AML-193 (cell line): ENCODE data around the gene TRA2B.
A peak's percentile ranks its signal among the peaks of the same experiment; 100 is the strongest.
"Not testable (repeated sequence)": the region's sequence is repeated elsewhere in the genome, so short reads cannot be mapped to it uniquely, and the experiment has no call there.

Experiments
- DNase-seq, 2 experiments: peaks; one replicate each; lab custom pipeline; 2025; lab: John Stamatoyannopoulos, UW

TRA2B gene

GRCh38 chr3:185927501-185928200 is 10.2 kb downstream of the TRA2B start:
- DNase-seq: no peak

GRCh38 chr3:185926445-185926844 is 11.4 kb downstream of the TRA2B start:
- DNase-seq: no peak

DNA sequence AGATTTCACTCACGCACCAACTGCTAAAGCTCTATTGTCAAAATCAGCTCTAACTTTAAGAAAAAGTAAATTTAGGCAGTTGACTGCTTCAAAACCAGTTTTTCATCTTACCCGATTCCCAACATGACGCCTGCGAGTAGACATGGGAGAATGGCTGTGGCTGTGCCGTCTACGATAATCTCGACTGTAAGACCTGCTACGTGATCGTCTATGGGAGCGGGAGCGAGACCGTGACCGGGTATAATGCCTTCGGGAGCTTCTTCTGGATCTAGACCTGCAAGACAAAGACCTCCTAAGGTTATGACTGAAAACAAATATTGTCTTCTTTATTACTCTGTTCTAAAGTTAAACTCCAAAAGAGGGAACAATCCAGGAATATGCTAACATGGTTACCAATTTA is 12.5 kb downstream of the TRA2B start:
- no peak for DNase-seq

- DNase-seq: no peak
Observed at GRCh38 chr3:185924375-185924774, 13.4 kb downstream of the TRA2B start.

DNA sequence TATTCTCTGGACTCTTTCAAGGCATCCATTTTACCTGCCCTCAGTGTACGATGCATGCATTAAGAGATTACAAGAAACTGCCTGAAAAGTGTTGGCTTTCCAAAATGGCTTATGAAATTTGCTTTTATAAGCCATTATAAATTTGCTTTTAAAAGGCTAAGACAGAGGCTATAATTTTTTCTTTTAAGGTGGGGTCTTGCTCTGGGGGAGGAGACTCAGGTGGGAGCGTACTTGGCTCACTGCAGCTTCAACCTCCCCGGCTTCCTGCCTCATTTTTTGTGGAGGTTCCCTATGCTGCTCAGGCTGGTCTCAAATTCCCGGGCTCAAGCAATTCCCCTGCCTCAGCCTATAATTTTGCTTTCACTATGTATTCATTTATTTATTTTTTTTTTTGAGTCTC is 17.6 kb downstream of the TRA2B start:
- no peak for DNase-seq

GRCh38 chr3:185916042-185916833 is 21.6 kb downstream of the TRA2B start:
- no peak for DNase-seq

- no peak for DNase-seq
Observed at GRCh38 chr3:185915642-185916041, 22.2 kb downstream of the TRA2B start.

GRCh38 chr3:185914911-185915629 is 22.7 kb downstream of the TRA2B start:
- DNase-seq: no peak

GRCh38 chr3:185912929-185913901 is 24.6 kb downstream of the TRA2B start:
- DNase-seq: no peak

DNA sequence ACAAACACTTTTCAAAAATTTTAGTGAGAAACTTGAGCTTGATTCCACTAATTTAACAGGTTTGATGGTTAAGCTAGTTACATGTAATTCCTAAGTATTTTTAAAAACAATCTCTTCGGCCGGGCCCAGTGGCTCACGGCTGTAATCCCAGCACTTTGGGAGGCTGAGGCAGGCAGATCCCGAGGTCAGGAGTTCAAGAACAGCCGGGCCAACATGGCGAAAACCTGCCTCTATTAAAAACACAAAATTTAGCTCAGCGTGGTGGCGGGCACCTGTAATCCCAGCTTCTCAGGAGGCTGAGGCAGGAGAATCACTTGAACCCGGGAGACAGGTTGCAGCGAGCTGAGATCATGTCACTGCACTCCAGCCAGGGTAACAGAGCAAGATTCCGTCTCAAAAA is 25.3 kb downstream of the TRA2B start:
- no peak for DNase-seq

DNA sequence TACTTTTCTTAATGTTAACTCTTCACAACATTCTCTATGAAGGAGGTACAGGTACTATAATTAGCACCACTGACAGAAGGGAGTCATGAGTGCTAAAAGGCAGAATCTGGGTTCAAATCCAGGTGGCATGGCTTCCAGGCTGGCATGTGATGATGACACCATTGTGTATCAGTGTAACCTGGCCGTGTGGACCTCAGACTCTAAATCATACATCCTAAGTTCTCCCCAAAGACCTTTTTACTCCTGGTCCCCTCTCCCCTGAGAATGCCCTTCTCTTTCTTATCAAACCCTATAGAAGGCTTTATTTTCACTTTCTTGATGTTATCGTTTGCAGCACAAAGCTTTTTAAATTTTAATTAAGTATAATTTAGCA is 26.8 kb downstream of the TRA2B start:
- not testable (repeated sequence) for DNase-seq

DNA sequence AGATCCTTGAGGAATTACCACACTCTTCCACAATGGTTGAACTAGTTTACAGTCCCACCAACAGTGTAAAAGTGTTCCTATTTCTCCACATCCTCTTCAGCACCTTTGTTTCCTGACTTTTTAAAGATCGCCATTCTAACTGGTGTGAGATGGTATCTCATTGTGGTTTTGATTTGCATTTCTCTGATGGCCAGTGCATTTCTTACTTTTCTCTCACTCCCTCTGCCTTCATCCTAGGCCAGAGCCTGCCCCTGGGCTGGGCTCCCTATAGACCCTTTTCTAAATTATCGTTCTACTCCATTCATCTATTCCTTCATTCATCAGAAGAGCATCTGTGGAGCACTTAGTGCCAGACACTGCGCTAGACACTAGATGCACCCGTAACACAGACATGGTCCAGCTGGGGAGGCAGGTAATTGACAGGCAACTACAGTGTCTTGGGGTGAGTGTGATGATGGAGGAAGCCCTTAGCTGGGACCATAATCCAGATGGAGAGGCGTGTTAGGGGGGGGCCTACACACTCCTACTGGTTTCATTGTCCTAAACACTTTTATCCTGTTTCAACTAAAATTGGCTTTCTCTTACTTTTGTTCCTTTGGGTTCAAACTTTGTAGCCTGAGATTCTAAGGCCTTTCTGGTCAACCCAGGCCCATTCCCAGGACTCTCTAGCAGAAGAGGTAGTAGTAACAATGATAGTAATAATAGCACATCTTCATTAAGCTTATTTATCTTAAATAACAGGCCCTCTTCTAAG is 27.3 kb downstream of the TRA2B start:
- not testable (repeated sequence) for DNase-seq

DNA sequence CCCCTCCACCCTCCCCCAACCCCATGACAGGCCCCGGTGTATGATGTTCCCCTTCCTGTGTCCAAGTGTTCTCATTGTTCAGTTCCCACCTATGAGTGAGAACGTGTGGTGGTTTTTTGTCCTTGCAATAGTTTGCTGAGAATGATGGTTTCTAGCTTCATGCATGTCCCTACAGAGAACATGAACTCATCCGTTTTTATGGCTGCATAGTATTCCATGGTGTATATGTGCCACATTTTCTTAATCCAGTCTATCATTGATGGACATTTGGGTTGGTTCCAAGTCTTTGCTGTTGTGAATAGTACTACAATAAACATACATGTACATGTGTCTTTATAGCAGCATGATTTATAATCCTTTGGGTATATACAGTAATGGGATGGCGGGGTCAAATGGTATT is 27.9 kb downstream of the TRA2B start:
- not testable (repeated sequence) for DNase-seq

- DNase-seq: peak in 1 of 2 experiments; percentile 22
Observed at GRCh38 chr3:185900228-185900627, 37.6 kb downstream of the TRA2B start.

DNA sequence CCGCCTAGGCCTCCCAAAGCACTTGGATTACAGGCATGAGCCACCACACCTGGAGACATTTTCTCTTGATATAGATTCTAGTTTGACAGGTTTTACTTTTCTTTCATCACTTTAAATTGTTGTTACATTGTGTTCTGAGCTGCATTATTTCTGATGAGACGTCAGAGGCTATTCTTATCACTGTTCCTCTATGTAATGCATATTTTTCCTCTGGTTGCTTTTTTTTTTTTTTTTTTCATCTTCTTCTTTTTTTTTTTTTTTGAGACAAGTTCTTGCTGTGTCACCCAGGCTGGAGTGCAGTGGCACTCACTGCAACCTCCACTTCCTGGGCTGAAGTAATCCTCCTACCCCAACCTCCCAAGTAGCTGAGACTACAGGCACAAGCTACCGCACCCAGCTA is 41.2 kb downstream of the TRA2B start:
- DNase-seq: no peak

- no peak for DNase-seq
Observed at GRCh38 chr3:185887066-185887465, 50.7 kb downstream of the TRA2B start.

DNA sequence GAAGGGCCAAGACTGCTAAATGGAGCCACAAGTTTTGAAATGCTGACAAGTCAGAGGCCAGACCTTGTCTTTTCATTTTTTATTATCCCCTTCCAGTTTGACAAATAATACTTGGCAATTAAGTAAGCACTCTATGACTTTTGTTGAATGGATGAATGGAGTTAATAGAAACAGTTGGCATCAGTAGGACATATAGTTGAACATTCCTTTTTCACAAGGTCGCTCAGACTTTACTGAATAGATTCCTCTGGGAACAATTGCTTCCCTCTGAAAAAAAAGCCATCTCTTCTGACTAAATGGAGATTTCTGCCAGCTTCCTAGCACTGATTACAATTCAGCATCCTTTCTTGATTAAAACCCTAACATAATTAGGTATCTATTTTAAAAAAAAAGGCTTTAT is 53.2 kb downstream of the TRA2B start:
- DNase-seq: no peak

DNA sequence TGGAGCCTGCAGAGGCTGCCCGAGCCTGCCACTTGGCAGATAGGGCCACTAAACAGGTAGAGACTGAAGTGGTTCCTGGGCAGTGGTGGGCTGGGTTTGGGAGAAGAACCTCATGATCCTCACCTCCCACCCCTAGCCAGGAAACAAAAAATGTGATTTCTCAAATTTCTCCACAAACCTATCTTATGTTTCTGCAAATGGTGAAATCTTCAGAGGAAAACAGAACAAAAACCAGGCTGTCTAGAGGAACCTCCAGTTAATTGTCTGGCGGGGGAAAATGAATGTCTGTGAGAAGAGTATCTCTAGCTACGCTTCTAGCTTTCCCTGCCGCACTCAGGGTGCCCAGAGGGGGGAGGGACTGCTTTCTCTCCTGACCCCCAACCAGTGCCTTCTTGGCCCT is 55.9 kb downstream of the TRA2B start:
- no peak for DNase-seq

DNA sequence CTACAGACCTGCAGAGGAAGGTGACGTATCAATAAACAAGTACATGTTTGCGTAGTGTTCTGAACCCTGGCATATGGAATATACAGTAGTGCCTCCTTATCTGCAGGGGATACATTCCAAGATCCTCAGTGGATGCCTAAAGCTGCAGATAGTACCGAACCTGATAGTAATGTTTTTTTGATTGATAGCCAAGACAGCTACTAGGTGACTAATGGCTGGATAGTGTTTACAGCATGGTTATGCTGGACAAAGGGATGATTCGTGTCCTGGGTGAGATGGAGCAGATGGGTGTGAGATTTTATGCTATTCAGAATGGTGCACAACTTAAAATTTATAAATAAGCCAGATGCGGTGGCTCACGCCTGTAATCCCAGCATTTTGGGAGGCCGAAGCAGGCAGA is 57.2 kb downstream of the TRA2B start:
- no peak for DNase-seq

DNA sequence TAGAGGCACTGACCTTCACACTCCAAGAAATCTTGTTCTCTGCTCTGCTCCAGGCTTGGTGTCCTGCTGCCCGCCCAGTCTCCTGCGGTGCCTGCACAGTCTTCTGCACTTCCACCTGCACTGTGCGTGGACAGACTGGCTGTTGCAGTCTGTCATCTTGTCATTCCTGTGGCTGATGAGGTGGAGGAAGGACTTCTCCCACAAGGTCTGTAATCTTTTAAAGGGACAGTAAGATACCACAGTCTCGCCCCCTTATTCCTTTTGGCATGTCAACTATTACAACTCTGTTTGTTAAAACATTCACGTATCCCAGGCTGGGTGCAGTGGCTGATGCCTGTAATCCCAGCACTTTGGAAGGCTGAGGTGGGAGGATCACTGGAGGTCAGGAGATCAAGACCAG is 58.9 kb downstream of the TRA2B start:
- DNase-seq: no peak

DNA sequence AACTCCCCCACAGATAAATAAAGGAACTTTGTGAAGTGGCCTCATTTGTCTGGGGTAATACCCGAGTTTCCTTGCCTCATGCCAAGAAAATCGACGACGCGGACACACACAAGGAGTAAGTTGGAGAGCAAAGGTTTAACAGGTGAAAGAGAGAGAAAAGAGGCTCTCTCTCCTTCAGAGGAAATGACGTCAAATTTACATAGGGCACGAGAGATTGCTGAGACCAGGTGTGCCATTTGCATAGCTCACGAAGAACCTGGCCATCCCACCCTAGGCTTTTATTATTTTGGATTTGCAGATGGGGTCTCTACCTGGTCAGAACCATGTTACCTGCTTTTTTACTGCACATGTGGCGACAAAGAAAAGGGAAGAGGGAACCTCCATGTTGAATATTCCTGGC is 63.7 kb downstream of the TRA2B start:
- DNase-seq: no peak
